Middle frontal gyrus (tissue), 1 donor: ENCODE measurements around the gene COLEC11.
"Not testable (repeated sequence)": the region's sequence is repeated elsewhere in the genome, so short reads cannot be mapped to it uniquely, and the experiment has no call there.

Source experiments
- DNase-seq: peaks from one replicate; pipeline ENCODE4 v3.0.0-alpha.2; 2015; ENCODE audit warnings: low spot score; ENCODE audit errors: extremely low spot score

Gene COLEC11

DNA sequence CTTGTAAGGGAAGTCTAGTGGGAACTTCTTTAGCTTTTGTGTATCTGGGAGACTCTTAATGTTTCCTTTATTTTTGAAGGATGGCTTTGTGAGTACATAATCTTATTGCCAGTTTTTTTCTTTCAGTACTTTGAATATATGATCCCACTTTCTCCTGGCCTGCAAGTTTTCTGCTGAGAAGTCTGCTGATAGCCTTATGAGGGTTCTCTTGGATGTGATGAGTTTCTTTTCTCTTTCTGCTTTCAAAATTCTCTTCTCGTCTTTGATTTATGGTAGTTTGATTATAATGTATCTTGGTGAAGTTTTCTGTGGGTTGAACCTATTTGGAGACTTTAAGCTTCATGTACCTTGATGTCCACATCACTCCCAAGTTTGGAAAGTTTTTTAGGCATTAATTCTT is 28.1 kb downstream of the COLEC11 start:
- DNase-seq, result no peak

DNA sequence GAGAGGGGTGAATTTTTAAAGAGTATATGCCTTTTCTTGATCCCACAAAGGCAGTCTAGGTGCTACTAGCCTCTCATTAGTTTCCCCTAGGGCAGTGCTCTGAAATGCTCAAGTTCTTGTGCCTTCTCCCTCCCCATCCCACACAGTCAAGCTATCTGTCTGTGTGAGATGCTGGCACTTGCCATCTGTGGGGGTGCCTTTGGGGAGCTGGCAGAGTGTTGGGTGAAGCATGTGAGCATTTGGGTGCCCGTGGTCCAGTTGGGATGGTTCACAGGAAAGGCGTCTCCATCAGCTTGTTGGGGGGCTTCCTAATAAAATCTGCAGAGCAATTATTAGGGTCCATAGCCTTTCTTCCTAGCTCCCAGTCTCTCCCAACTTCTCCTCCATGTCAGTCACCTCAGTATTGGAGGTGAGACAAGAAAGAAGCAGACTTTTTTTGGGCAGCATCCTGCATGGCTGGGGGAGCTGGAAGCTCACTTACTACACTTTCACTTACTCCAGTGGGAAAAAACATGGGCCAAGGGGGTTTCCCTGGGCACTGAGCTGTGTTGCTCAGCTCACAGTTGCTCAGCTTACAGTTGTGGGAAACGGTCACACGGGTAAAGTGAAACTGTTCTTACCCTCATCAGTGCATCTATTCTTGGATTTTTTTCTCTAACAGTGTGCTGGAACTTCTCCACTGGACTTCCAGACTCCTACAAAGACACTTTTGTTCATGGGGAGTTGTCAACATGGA is 29.3 kb downstream of the COLEC11 start:
- no peak for DNase-seq

DNA sequence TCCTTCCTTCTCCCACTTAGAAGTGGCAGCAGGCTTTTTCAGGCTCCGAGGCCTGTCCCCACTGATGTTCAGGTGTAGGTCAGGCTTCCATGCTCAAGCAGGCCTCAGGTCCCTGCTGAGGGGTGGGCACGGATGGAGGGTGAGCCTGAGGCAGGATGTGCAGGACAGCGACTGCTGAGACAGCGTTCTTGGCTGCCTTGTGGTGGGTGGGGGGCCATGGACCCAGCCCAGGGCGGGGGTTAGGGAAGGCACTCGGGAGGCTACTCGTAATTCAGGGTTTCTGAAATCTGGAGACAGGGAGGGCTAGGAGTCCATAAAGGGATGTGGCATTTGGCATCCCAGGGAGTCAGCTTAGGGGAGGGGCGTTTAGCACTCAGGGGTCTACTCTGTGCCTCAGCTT is 30.3 kb downstream of the COLEC11 start:
- no peak for DNase-seq

DNA sequence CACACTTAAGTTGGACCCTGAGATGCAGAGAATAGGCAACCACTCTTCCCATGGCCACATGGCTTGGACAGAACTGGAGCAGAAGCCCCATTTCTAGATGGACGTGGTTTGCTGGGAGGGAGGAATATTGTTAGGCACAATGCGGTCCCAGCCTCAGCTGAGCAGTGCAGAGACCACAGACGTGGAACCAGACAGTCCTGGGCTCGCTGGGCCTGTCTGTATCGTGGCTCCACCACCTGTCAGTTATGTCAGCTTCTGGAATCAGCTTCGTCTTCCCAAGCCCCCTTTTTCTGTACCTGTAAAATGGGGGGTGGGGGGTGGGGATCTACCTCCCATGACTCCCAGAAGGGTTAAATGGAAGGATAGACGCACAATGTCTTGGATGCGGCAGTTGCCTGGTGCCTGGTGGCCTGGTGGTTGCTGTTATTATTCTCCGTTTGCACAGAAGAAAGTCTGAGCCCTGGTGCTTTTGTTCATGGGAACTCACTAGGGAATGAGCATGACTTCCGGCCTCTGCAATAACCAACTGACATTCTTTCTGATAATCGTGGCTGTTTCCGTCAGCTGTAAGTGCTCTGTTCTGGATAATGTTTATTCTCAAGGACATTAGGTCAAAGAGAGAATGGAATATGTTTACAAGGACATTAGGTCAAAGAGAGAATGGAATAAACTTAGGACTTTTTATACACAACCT is 31.4 kb downstream of the COLEC11 start:
- DNase-seq, result no peak

DNA sequence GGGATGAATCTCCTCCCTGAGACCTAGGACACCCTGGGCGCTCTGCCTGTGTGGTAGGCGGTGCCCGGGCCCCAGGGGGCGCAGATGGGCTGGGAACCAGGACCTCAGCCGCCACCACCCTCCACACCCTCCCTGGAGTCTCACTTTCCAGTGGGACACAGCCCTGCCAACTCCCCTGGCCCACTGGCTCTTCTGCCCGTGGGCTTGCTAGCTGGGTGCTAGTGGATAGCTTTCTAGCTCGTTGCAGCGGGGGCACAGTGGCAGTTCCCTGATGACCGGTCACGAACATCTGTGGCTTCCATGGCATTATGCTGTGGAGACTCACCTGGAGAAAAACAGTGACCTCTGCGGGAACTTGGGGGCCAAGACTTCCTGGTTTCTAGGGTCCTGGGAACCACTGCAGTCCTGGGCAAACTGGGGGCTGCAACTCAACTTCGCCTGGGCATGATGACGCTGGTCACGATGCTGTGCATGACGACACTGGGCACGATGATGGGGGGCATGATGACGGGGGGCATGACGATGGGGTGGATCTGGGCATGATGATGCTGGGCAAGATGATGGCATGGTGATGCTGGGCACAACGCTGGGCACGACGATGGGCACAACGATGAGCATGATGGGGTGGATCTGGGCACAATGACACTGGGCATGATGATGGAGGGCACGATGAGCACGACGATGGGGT is 32.0 kb downstream of the COLEC11 start:
- DNase-seq, result no peak

DNA sequence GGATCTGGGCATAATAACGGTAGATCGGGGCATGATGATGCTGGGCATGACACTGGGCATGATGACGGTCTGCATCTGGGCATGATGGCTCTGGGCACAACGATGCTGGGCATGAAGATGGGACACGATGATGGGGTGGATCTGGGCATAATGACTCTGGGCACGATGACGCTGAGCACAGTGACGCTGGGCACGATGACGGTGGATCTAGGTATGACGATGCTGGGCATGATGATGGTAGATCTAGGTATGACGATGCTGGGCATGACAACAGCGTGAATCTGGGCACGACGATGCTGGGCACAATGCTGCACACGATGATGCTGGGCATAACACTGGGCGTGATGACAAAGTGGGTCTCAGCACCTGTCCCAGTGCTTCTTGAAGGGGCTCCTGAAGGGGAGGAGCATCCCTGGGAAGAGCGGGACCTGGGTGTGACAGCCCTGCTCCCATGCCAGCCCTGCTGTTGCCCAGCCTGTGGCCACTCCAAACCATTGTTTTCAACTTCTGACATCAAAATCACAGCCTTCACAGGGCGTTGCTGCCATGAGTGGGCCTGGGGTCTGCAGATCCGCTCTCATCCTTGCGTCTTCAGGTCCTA is 32.7 kb downstream of the COLEC11 start:
- no peak for DNase-seq

DNA sequence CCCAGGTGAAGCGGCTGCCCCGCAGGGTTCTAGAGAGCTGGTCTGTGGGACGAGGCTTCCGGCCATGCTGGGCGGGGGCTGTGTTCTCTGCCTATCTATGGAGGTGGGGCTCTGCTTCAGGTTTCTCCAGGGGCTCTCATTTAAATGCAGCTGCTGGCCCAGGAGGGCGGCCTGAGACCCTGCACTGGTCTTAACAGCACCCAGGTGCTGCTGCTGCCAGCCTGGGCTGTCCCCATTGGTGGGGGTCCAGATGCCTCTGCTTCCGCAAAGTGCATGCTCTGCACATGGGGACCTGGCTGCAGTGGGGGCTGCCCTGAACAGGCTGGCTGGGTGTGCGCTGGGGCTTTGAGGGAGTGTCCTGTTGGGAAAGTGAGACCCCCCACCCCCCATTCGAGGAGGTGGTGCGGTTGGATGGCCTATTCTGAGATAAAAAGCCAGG is 33.3 kb downstream of the COLEC11 start:
- DNase-seq, result no peak

DNA sequence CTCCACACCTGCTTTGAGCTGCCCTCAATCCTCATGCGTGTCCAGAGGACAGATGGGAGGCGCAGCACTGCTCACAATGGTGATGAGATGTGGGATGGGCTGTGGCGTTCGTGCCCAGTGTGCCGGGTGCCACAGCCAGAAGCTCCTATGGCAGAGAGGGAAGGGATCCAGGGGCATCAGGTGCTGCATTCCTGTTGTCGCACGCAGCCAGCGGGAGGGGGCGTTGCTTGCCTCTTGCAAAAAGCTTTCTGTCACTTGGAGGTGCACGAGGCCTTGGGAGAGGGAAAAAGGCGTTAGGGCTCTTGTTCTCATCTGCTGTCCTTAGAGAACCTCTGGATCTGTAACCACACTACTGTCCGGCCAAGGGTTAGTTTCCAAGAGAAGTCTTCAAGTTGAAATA is 33.9 kb downstream of the COLEC11 start:
- no peak for DNase-seq

DNA sequence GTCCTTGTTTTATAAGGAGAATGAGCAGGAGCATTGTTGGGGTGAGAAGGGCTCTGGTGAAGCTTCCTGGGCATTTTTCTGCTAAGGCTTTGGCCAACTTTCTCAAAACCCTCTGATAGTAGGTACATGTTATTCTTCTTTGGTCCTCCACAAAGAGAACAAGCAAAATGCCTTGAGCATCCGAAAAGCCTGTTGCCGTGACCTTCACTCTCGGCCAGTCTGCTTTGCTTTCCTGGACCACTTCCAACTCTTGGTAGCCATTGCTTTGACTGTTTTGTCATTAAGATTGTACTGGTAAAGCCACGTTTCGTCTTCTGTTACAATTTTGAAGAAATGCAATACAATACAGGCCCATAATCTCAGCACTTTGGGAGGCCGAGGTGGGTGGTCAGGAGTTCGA is 35.7 kb downstream of the COLEC11 start:
- DNase-seq, result no peak

DNA sequence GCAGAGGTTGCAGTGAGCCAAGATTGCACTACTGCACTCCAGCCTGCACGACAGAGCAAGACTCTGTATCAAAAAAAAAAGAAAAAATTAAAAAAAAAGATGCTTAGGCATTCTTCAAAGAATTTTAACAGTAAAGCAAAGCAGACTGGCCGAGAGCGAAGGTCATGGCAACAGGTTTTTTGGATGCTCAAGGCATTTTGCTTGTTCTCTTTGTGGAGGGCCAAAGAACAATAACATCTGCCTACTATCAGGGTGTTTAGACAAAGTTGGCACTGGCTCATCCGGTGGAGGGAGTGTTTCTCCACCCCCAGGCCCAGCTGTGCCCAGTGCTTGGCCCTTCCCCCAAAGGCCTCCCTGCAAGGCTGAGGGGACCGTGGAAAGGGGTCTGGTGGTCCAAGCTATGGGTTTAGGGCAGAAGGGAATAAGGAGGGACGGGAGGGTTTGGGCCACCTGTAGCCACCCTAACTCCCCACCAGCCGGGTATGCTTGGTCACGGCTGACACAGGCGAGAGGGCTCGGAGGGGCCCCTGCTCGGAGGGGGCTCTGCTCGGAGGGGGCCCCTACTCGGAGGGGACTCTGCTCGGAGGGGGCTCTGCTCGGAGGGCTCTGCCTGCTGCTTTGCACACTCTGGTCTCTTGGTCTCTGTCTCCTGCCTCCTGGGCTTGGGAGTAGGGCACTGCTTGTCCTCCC is 36.4 kb downstream of the COLEC11 start:
- no peak for DNase-seq

DNA sequence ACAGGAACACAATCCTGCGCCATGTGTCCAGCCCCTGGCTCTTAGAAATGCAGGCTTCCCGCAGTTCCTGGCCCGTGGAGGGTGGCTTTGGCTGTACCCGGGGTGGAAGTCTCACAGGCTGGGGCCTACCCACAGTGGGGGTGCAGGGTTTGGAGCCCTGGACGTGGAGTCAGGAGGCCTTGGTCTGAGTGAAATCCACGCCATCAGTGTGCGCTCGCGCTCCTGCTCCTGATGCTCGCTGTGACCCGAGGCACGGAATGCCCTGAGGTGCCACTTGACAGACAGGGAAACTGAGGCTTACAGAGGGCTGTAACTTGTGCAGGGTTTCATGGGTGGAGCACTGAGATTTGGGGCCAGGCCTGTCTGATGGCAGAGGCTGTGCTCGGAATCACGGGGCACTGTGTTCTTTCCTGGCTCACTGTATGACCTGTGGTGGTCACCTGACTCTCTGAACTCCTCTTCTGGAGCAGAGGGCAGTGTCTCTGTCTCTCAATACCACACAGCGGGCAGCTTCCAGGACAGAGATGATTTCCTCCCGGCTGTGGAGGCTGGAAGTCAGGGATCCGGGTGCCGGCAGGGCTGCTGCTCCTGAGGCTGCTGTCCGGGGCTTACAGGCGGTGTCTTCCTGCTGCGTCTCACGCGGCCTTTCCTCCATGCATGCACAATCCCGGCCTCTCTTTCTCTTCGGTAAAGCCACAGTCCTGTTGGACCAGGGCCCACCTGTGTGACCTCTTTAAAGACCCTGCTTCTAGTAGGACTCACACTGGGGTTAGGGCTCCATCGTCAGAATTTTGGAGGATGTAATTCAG is 37.1 kb downstream of the COLEC11 start:
- no peak for DNase-seq

DNA sequence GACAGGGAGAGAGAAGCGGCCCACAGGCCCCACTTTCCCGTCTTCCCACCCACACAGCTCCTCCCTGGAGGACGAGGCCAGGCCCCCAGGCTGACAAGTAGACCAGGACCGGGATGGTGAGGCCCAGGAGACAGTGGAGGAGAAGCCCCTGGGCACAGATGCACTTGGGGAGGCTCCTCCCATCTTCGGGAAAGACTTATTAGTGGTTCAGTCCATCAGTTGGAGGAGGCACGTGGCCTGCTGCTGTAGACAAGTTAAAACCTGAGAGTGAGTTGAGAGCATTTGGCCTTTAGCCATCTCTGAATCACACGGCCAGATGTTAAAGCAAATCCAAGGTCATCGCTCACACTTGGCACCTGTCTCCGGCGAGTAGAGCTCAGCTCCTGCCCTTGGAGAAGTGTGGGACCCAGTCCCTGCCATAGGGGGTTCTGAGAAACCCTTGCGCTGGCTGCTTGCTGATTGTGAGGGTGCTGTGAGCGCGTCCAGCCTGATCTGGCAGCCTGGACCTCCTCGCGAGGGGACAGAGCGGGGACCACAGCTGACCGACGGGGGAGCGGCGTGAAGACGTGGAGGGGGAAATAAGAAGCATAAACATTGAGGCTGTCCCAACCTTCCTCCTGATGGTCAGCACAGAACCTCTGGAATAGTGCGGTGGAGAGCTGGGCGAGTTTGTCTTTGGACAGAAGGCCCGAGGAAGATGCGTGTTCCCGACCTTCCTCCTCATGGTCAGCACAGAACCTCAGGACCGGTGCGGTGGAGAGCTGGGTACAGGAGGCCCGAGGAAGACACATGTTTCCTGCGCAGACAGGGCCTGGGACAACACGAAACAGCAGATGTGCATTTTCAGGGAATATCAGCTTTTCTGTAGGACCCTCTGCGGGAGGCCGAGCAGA is 38.4 kb downstream of the COLEC11 start:
- DNase-seq, result no peak

DNA sequence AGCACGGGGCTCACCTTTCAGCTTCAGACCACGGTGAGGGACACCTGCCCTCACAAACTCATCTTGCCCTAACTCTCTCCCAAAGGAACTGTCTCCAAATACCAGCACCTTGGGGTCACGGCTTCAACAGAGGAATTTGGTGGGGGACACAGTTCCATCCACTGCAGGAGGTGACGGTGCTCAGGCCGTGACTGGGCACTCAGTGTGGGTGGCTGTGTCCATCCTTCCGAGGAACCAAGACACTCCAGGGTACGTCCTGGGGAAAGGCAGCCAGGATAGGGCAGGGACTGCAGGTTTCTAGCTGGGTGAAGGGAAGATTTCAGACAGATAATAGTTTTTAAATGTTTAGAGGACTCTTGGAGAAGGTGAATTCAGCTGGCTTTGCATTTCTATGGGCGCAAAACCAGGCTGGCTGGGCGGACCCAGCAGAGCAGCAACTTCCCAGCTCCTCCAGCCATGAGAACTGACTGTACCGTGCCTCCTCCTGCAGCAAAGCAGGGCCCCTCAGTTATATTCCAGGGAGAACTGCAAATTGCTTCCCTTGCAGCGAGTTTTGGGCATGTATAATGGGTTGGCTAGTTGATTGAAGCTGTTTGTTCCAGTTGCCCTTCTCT is 39.2 kb downstream of the COLEC11 start:
- no peak for DNase-seq

DNA sequence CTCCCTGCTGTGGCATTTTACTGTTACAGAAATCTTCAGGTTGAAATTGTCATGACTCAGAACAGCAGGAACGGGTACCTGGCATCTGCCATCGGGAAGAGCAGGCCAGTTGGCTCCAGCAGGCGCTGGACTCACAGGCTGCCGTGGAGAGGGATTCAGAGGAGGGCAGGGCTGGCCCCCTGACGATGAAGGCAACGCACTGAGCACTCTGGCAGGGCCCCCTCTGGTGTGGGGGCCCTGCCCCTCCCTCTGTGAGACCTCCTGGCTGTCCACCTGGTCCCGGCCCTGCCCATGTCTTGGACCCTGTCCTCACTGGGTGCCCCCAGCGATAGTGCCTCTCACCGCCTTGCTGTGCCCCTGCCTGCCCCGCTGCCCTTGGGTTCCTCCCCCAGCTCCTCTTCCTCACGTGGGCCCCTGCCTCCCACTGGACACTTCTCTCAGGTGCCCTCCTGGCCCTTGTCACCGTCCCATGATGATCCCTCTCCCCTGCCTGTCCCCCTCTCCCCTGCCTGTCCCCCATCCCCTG is 39.7 kb downstream of the COLEC11 start:
- DNase-seq, result no peak

DNA sequence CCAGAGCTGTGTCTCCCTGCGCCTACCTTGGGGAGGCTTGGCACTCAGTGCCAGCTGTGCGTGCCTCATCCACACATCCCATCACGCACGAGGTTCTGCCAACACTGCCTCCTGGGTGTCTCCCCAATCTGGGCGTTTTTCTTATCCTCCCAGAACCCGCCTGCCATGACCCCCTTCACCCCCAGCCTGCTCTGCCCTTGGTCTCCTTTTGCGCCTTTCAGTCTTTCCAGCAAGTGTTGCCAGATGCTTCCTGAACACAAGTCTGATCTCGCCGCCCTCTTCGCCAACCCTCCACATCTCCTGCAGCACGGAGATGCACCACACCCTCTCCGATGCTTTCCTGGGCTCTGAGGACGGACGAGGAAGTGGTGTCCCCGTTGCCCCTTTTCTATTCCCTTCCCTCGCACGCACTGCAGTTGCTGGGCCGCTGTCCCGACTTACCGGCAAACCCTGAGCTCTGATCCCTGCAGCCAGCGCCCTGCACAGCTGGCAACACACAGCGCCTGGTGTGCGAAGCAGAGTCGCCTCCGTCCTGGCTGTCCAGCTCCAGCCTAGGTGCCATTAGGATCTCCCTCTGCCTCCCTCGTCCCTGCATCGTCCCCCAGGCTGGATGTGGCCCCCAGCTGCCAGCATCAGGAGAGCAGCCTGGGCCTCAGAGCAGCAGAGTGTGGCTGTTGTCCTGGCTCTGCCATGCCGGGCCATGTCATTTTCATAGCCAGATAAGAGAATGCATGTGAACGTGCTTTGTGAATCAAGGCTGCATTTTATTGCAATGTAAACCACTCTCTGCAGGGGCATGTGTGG is 40.5 kb downstream of the COLEC11 start:
- no peak for DNase-seq

DNA sequence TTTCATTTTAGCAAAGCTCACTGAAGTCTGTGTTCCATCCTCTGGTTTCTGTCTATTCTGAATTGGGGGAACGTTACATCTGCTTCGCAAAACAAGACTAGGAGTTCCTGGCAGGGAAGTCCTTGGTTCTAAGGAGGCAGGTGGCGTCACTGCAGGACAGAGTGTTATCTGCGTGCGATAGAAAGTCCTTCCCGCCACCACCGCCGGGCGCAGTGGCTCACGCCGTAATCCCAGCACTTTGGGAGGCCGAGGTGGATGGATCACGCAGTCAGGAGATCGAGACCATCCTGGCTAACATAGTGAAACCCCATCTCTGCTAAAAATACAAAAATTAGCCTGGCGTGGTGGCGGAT is 41.0 kb downstream of the COLEC11 start:
- DNase-seq, result not testable (repeated sequence)

DNA sequence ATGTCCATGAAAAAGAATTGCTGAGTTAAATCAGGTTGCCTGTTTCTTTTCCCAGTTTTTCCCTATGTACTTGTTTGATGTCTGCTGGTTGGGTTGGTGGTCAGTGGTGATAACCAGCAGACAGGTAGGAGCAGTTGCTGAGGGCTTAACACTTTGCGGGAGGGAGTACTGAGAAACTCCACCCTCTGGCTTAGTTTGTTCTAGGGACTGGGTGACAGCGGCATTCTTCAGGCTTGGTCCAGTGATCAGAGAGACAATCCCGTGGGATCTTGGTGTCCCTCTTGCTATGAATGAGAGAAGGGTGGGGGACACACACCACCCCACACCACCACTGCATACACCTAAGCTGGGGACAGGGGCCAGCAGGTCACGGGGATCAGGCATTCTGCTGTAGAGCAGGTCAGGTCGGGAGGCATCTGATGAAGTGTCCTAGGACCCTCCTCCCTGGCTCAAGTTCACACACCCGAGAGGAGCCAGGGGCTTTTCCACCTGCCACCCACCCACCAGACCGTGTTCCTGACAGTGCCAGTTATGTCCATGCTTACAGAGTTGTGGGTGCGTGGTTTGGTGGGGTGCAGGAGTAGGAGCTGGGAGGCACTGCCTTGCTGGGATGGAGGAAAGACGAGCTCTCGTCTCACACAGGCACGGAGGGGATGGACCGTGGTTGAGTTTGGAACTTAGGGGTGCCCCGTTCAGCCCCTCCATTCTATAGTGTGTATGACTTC is 41.8 kb downstream of the COLEC11 start:
- no peak for DNase-seq

DNA sequence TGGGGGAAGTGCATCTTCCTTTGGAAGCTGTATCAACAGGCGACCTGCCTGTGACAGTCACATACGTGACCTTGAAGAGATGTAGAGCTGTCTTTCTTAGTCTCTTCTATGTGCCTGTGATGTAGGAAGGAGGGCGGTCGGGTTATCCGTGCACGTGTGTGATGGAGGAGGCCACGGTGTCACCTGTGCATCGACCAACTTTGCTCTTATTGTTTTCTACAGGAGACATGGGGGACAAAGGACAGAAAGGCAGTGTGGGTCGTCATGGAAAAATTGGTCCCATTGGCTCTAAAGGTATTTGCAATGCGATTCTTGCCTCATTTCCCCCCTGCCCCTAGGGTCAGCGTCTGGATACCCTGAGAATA is 42.4 kb downstream of the COLEC11 start:
- no peak for DNase-seq
